H7 (cell line): ENCODE results near the gene CYSRT1. TPM values are rescaled to one million over a fixed set of nuclear protein-coding genes. Genes with fewer than 3 reads are reported as not detected.

Source experiments
- total RNA-seq: library from RNA; depleted of rRNA; stranded (reverse); fragments of >200 nt; shearing (Covaris generic); gene quantifications from 2 replicates; pipeline ENCODE4 v1.2.3, GENCODE V29; 2014; rRNA removed

CYSRT1 gene
- total RNA-seq, 1 experiment from 2014 or later: 0.83 TPM

Other genes with a start within 250 kb of the CYSRT1 start
- gene PTGDS, start 247.7 kb upstream of the CYSRT1 start, total RNA-seq: 1.3 and 2.0 TPM in 2 replicates
- gene LCNL1, start 242.2 kb upstream of the CYSRT1 start, total RNA-seq: 0.21 and 0.33 TPM in 2 replicates
- gene PAXX, start 232.8 kb upstream of the CYSRT1 start, total RNA-seq: 45.7 and 53.2 TPM in 2 replicates
- gene CLIC3, start 228.6 kb upstream of the CYSRT1 start, total RNA-seq: not detected in 2 replicates
- gene ABCA2, start 196.9 kb upstream of the CYSRT1 start, total RNA-seq: 6.8 and 10.4 TPM in 2 replicates
- gene FUT7, start 193.1 kb upstream of the CYSRT1 start, total RNA-seq: not detected in 2 replicates
- 10.1 and 25.1 TPM in 2 replicates for gene NPDC1, start 179.0 kb upstream of the CYSRT1 start, total RNA-seq
- gene ENTPD2, start 171.1 kb upstream of the CYSRT1 start, total RNA-seq: not detected in 2 replicates
- 59.7 and 59.9 TPM in 2 replicates for gene SAPCD2, start 154.6 kb upstream of the CYSRT1 start, total RNA-seq
- 9.0 and 14.9 TPM in 2 replicates for gene UAP1L1, start 147.7 kb upstream of the CYSRT1 start, total RNA-seq
- gene MAN1B1, start 138.2 kb upstream of the CYSRT1 start, total RNA-seq: 70.5 and 70.9 TPM in 2 replicates
- gene DPP7, start 110.4 kb upstream of the CYSRT1 start, total RNA-seq: 15.8 and 18.2 TPM in 2 replicates
- 0.33 and 0.52 TPM in 2 replicates for gene GRIN1, start 86.0 kb upstream of the CYSRT1 start, total RNA-seq
- 0.59 and 0.67 TPM in 2 replicates for gene LRRC26, start 55.1 kb upstream of the CYSRT1 start, total RNA-seq
- gene TMEM210, start 53.1 kb upstream of the CYSRT1 start, total RNA-seq: not detected in 2 replicates
- 26.2 and 37.0 TPM in 2 replicates for gene ANAPC2, start 36.6 kb upstream of the CYSRT1 start, total RNA-seq
- 109 and 143 TPM in 2 replicates for gene SSNA1, start 36.5 kb upstream of the CYSRT1 start, total RNA-seq
- 19.3 and 23.3 TPM in 2 replicates for gene TPRN, start 24.4 kb upstream of the CYSRT1 start, total RNA-seq
- gene TMEM203, start 19.5 kb upstream of the CYSRT1 start, total RNA-seq: 59.1 and 62.3 TPM in 2 replicates
- 22.2 and 22.7 TPM in 2 replicates for gene NDOR1, start 19.5 kb upstream of the CYSRT1 start, total RNA-seq
- gene RNF208, start 2.9 kb upstream of the CYSRT1 start, total RNA-seq: 1.0 TPM in 2 replicates
- not detected in 2 replicates for gene RNF224, start 2.3 kb downstream of the CYSRT1 start, total RNA-seq
- 0.03 TPM in 1 of 2 replicates, not detected in the other for gene SLC34A3, start 5.7 kb downstream of the CYSRT1 start, total RNA-seq
- gene TUBB4B, start 16.1 kb downstream of the CYSRT1 start, total RNA-seq: 238 and 257 TPM in 2 replicates
- not detected in 2 replicates for gene STPG3, start 26.1 kb downstream of the CYSRT1 start, total RNA-seq
- gene NELFB, start 30.2 kb downstream of the CYSRT1 start, total RNA-seq: 112 and 121 TPM in 2 replicates
- gene TOR4A, start 52.6 kb downstream of the CYSRT1 start, total RNA-seq: 21.3 and 23.2 TPM in 2 replicates
- gene NRARP, start 77.1 kb downstream of the CYSRT1 start, total RNA-seq: 27.7 and 34.8 TPM in 2 replicates
- gene EXD3, start 198.0 kb downstream of the CYSRT1 start, total RNA-seq: 7.0 and 15.7 TPM in 2 replicates
- 0.78 and 1.0 TPM in 2 replicates for gene NOXA1, start 198.2 kb downstream of the CYSRT1 start, total RNA-seq
- 0.55 and 0.76 TPM in 2 replicates for gene ENTPD8, start 216.2 kb downstream of the CYSRT1 start, total RNA-seq
- gene NSMF, start 234.2 kb downstream of the CYSRT1 start, total RNA-seq: 37.9 and 39.0 TPM in 2 replicates